MM.1S (cell line): ENCODE measurements around the gene DPY19L2.
"Not testable (repeated sequence)": the region's sequence is repeated elsewhere in the genome, so short reads cannot be mapped to it uniquely, and the experiment has no call there.

Experiments
- DNase-seq: peaks from one replicate; pipeline ENCODE4 v3.0.0-alpha.2; 2015
- H2AFZ ChIP-seq: fragments of 300-600 bp; sonication (generic); 2 replicates; pipeline ENCODE4 v1.6.0; 2016; ENCODE audit warnings: antibody characterized with exemption, low read length
- H3F3A ChIP-seq: fragments of 300-600 bp; sonication (generic); 2 replicates; pipeline ENCODE4 v1.6.1; 2016; ENCODE audit warnings: mild to moderate bottlenecking, antibody characterized with exemption, low read length, moderate library complexity, mixed read lengths; ENCODE audit not compliant: insufficient read depth
- H3K27ac ChIP-seq: fragments of 300-600 bp; sonication (generic); 2 replicates; pipeline ENCODE4 v1.5.1; 2016; ENCODE audit warnings: mild to moderate bottlenecking, low read length
- H3K27me3 ChIP-seq: fragments of 300-600 bp; sonication (generic); replicated peaks from 2 replicates; pipeline ENCODE4 v1.6.0; 2016; ENCODE audit warnings: low read length; ENCODE audit not compliant: insufficient read depth
- H3K36me3 ChIP-seq: fragments of 300-600 bp; sonication (generic); replicated peaks from 2 replicates; pipeline ENCODE4 v1.6.1; 2016; ENCODE audit warnings: mild to moderate bottlenecking, low read length, mixed read lengths; ENCODE audit not compliant: insufficient read depth
- H3K4me1 ChIP-seq: fragments of 300-600 bp; sonication (generic); 2 replicates; pipeline ENCODE4 v1.6.1; 2016; ENCODE audit warnings: low read length, mixed read lengths
- H3K4me2 ChIP-seq: fragments of 300-600 bp; sonication (generic); 2 replicates; pipeline ENCODE4 v1.6.0; 2016; ENCODE audit warnings: low read depth, low read length
- H3K4me3 ChIP-seq: fragments of 300-600 bp; sonication (generic); 2 replicates; pipeline ENCODE4 v1.5.1; 2016; ENCODE audit warnings: low read length, mixed read lengths
- H3K79me2 ChIP-seq: fragments of 300-600 bp; sonication (generic); 2 replicates; pipeline ENCODE4 v1.6.1; 2016; ENCODE audit warnings: mixed run types, low read length, mixed read lengths
- H3K9ac ChIP-seq: fragments of 300-600 bp; sonication (generic); 2 replicates; pipeline ENCODE4 v1.6.1; 2016; ENCODE audit warnings: low read length, mixed read lengths
- H3K9me2 ChIP-seq: fragments of 300-600 bp; sonication (generic); replicated peaks from 2 replicates; pipeline ENCODE4 v1.6.1; 2016; ENCODE audit warnings: mild to moderate bottlenecking, low read length, mixed read lengths; ENCODE audit not compliant: insufficient read depth
- H3K9me3 ChIP-seq: fragments of 300-600 bp; sonication (generic); replicated peaks from 2 replicates; pipeline ENCODE4 v1.6.1; 2016; ENCODE audit warnings: mild to moderate bottlenecking, low read length, mixed read lengths; ENCODE audit not compliant: insufficient read depth
- H4K20me1 ChIP-seq: fragments of 300-600 bp; sonication (generic); 2 replicates; pipeline ENCODE4 v1.6.1; 2016; ENCODE audit warnings: mild to moderate bottlenecking, low read length, moderate library complexity, mixed read lengths; ENCODE audit not compliant: insufficient read depth

DPY19L2 gene

GRCh38 chr12:63668800-63669365, 590 bp upstream of the DPY19L2 start:
- not testable (repeated sequence) for H3K9me2 ChIP-seq, H3F3A ChIP-seq, DNase-seq, H3K9me3 ChIP-seq, H3K27me3 ChIP-seq, H3K4me1 ChIP-seq, H4K20me1 ChIP-seq, H3K27ac ChIP-seq, H3K79me2 ChIP-seq, H3K36me3 ChIP-seq
- peak overlapping the region; percentile 81 for H2AFZ ChIP-seq
- H3K4me3 ChIP-seq, result peak overlapping the region; percentile 82
- H3K9ac ChIP-seq, result peak overlapping the region; percentile 56; the same call in 1 of the 2 replicates
- peak overlapping the region; percentile 78 for H3K4me2 ChIP-seq

GRCh38 chr12:63663005-63663404, 5.3 kb downstream of the DPY19L2 start:
- not testable (repeated sequence) for H3K27ac ChIP-seq, DNase-seq, H3K4me1 ChIP-seq, H4K20me1 ChIP-seq, H3K27me3 ChIP-seq, H3F3A ChIP-seq, H3K4me3 ChIP-seq, H3K4me2 ChIP-seq, H2AFZ ChIP-seq, H3K36me3 ChIP-seq, H3K9me2 ChIP-seq, H3K9ac ChIP-seq, H3K79me2 ChIP-seq, H3K9me3 ChIP-seq

- not testable (repeated sequence) for H2AFZ ChIP-seq, H4K20me1 ChIP-seq, H3K9ac ChIP-seq, H3K27ac ChIP-seq, H3K36me3 ChIP-seq, H3K27me3 ChIP-seq, H3K9me2 ChIP-seq, H3K4me1 ChIP-seq, H3K4me3 ChIP-seq, H3K79me2 ChIP-seq, H3F3A ChIP-seq, H3K9me3 ChIP-seq, DNase-seq, H3K4me2 ChIP-seq
Measured at GRCh38 chr12:63658501-63658900, 9.8 kb downstream of the DPY19L2 start.

- not testable (repeated sequence) for H3K4me1 ChIP-seq, H3K79me2 ChIP-seq, H3F3A ChIP-seq, H4K20me1 ChIP-seq, H3K9me2 ChIP-seq, H3K36me3 ChIP-seq, H3K27ac ChIP-seq, DNase-seq, H3K4me2 ChIP-seq, H3K4me3 ChIP-seq, H2AFZ ChIP-seq, H3K9me3 ChIP-seq, H3K9ac ChIP-seq, H3K27me3 ChIP-seq
Measured at GRCh38 chr12:63656407-63656806, 11.9 kb downstream of the DPY19L2 start.

- not testable (repeated sequence) for H3K4me1 ChIP-seq, H3K27ac ChIP-seq, H3K27me3 ChIP-seq, H3K36me3 ChIP-seq, H3K4me2 ChIP-seq, H3K9me2 ChIP-seq, H3K4me3 ChIP-seq, H3K9me3 ChIP-seq, H3F3A ChIP-seq, DNase-seq, H3K9ac ChIP-seq, H4K20me1 ChIP-seq, H3K79me2 ChIP-seq, H2AFZ ChIP-seq
Measured at GRCh38 chr12:63655543-63656257, 12.6 kb downstream of the DPY19L2 start.

- H3K4me3 ChIP-seq, H4K20me1 ChIP-seq, DNase-seq, H3K27ac ChIP-seq, H3K9ac ChIP-seq, H3K27me3 ChIP-seq, H3F3A ChIP-seq, H3K4me2 ChIP-seq, H3K4me1 ChIP-seq, H3K9me2 ChIP-seq, H2AFZ ChIP-seq, H3K36me3 ChIP-seq, H3K79me2 ChIP-seq, H3K9me3 ChIP-seq: not testable (repeated sequence)
Measured at GRCh38 chr12:63654481-63654880, 13.8 kb downstream of the DPY19L2 start.

- not testable (repeated sequence) for H3K9me2 ChIP-seq, DNase-seq, H3K9me3 ChIP-seq, H3F3A ChIP-seq, H3K9ac ChIP-seq, H3K27me3 ChIP-seq, H4K20me1 ChIP-seq, H3K27ac ChIP-seq, H3K4me2 ChIP-seq, H2AFZ ChIP-seq, H3K36me3 ChIP-seq, H3K4me1 ChIP-seq, H3K4me3 ChIP-seq, H3K79me2 ChIP-seq
Measured at GRCh38 chr12:63649517-63649916, 18.8 kb downstream of the DPY19L2 start.

GRCh38 chr12:63643381-63644140, 24.7 kb downstream of the DPY19L2 start:
- H3K4me1 ChIP-seq, DNase-seq, H3K9me3 ChIP-seq, H4K20me1 ChIP-seq, H3K27me3 ChIP-seq, H3F3A ChIP-seq, H3K4me2 ChIP-seq, H3K36me3 ChIP-seq, H3K4me3 ChIP-seq, H3K9me2 ChIP-seq, H3K27ac ChIP-seq, H3K9ac ChIP-seq, H2AFZ ChIP-seq, H3K79me2 ChIP-seq: not testable (repeated sequence)
